CD4-positive, alpha-beta T cell (primary cell): Measurements from ENCODE around the gene MRGPRD. TPM values are rescaled to one million over a fixed set of nuclear protein-coding genes. Genes with fewer than 3 reads are reported as not detected.

Experiments
- ATAC-seq: fragments of 200-7000 bp; cut with Tn5 transposase; one replicate; pipeline ENCODE4 v1.10.0; 2022; ENCODE audit warnings: mild to moderate bottlenecking; ENCODE audit not compliant: poor library complexity
- CTCF ChIA-PET: fragments of 350-600 bp; sonication (Branson Sonifier 250); formaldehyde crosslinking; loops from one replicate; lab custom pipeline; 2021; ENCODE audit warnings: antibody characterized with exemption, inconsistent platforms; lab: Charles Lee
- POLR2A ChIA-PET: fragments of 350-600 bp; sonication (Branson Sonifier 250); formaldehyde crosslinking; loops from one replicate; lab custom pipeline; 2021; ENCODE audit warnings: antibody characterized with exemption, inconsistent platforms; lab: Charles Lee
- DNase-seq, 14 experiments: peaks; one replicate each; pipeline ENCODE4 v3.0.0-alpha.2; 2013 to 2020; ENCODE audit warnings: mixed read lengths in 2 of 14
- H3K27ac ChIP-seq, 2 donors: one replicate each; pipeline versions ENCODE4 v1.5.1 to v1.7.0; 2013; ENCODE audit warnings: low read length in 2 of 2, low read depth in 1 of 2, mild to moderate bottlenecking in 1 of 2
- H3K27me3 ChIP-seq, 2 experiments: 1 replicate in 1 of 2; 2 replicates in 1 of 2; pipeline versions ENCODE4 v1.6.1 to v1.7.0; 2013; ENCODE audit warnings: low read length in 2 of 2, control low read depth in 1 of 2, mild to moderate bottlenecking in 1 of 2, moderate library complexity in 1 of 2; ENCODE audit not compliant: insufficient read depth in 2 of 2, control insufficient read depth in 1 of 2
- H3K36me3 ChIP-seq: one replicate; pipeline ENCODE4 v1.6.1; 2013; ENCODE audit warnings: low read length, control low read depth; ENCODE audit not compliant: insufficient read depth
- H3K4me1 ChIP-seq: one replicate; pipeline ENCODE4 v1.6.1; 2013; ENCODE audit warnings: low read length, control low read depth; ENCODE audit not compliant: insufficient read depth
- H3K4me3 ChIP-seq: one replicate; pipeline ENCODE4 v1.5.1; 2013; ENCODE audit warnings: mild to moderate bottlenecking, low read length, moderate library complexity
- H3K9me3 ChIP-seq, 2 experiments: 1 replicate in 1 of 2; 2 replicates in 1 of 2; pipeline versions ENCODE4 v1.6.1 to v1.7.0; 2013; ENCODE audit warnings: low read length in 2 of 2, mild to moderate bottlenecking in 2 of 2, control low read depth in 1 of 2, moderate library complexity in 1 of 2; ENCODE audit not compliant: control insufficient read depth in 1 of 2, insufficient read depth in 1 of 2
- H3K27ac Mint-ChIP-seq: one replicate; pipeline ENCODE4 v1.8.0; 2020; ENCODE audit warnings: mixed read lengths
- H3K27me3 Mint-ChIP-seq: one replicate; pipeline ENCODE4 v1.8.0; 2021; ENCODE audit warnings: mixed read lengths
- H3K36me3 Mint-ChIP-seq: one replicate; pipeline ENCODE4 v1.8.0; 2021; ENCODE audit warnings: low read depth, mixed read lengths
- H3K4me1 Mint-ChIP-seq: one replicate; pipeline ENCODE4 v1.8.0; 2021; ENCODE audit warnings: low read depth, mixed read lengths
- H3K4me3 Mint-ChIP-seq: one replicate; pipeline ENCODE4 v1.8.0; 2020; ENCODE audit warnings: mild to moderate bottlenecking, mixed read lengths
- H3K9me3 Mint-ChIP-seq: one replicate; pipeline ENCODE4 v1.8.0; 2020; ENCODE audit warnings: mixed read lengths
- intact Hi-C, 2 experiments: fragments of 100-400 bp; cut with DNase I in 1 of 2; cut with micrococcal nuclease in 1 of 2; formaldehyde crosslinking; loops; one replicate each; pipeline versions ENCODE4 v1.15.1 to v1.9.0; 2023 to 2025; cut with DNase I, micrococcal nuclease
- total RNA-seq, 174 experiments: library from RNA in 2 of 174; stranded (reverse) in 2 of 174; gene quantifications; one replicate each; pipeline ENCODE4 v1.2.3 and lab custom pipeline; 2021 to 2026
- TF ChIP-seq, protein P1 (sequence below): fragments of 200-600 bp; IDR thresholded peaks from one replicate; pipeline ENCODE4 v1.8.0; 2022; ENCODE audit warnings: antibody characterized with exemption, mild to moderate bottlenecking

Gene MRGPRD
- total RNA-seq, 2 experiments from 2014 or later = not detected

- intact Hi-C loops = no loop called here
- ChIA-PET POLR2A (no interaction called here), CTCF (interaction anchor here (0.6 kb wide), 1 partner anchor 11 kb away, joined by 3 read pairs; no protein-coding TSS in a partner anchor)
- peak in 5 of 14 experiments; percentile 7 to 29 (median 12) for DNase-seq
- Mint-ChIP-seq H3K27ac (no peak overlapping the region), H3K4me3 (no peak overlapping the region), H3K27me3 (peaks cover 41% of the 10 kb centered on the region), H3K9me3 (no peaks in the 10 kb centered on the region), H3K36me3 (no peaks in the 10 kb centered on the region), H3K4me1 (peaks cover 5% of the 10 kb centered on the region)
- Histone ChIP-seq H3K27me3 (peaks cover 42 to 60% of the 10 kb centered on the region in 2 experiments), H3K27ac (no peak overlapping the region), H3K36me3 (no peaks in the 10 kb centered on the region), H3K4me3 (no peak overlapping the region), H3K4me1 (peaks cover 18% of the 10 kb centered on the region), H3K9me3 (peaks cover 0 to 4% of the 10 kb centered on the region in 2 experiments)
- ATAC-seq = peak; percentile 48
- TF ChIP-seq, protein P1, sequence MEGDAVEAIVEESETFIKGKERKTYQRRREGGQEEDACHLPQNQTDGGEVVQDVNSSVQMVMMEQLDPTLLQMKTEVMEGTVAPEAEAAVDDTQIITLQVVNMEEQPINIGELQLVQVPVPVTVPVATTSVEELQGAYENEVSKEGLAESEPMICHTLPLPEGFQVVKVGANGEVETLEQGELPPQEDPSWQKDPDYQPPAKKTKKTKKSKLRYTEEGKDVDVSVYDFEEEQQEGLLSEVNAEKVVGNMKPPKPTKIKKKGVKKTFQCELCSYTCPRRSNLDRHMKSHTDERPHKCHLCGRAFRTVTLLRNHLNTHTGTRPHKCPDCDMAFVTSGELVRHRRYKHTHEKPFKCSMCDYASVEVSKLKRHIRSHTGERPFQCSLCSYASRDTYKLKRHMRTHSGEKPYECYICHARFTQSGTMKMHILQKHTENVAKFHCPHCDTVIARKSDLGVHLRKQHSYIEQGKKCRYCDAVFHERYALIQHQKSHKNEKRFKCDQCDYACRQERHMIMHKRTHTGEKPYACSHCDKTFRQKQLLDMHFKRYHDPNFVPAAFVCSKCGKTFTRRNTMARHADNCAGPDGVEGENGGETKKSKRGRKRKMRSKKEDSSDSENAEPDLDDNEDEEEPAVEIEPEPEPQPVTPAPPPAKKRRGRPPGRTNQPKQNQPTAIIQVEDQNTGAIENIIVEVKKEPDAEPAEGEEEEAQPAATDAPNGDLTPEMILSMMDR = no peak
Measured at GRCh38 chr11:69010964-69011623, 30.3 kb upstream of the MRGPRD start.

GRCh38 chr11:69010361-69010891 lies 29.6 kb upstream of the MRGPRD start:
- CTCF ChIA-PET = interaction anchor here (0.6 kb wide), 1 partner anchor 12 kb away, joined by 3 read pairs; no protein-coding TSS in a partner anchor

DNA sequence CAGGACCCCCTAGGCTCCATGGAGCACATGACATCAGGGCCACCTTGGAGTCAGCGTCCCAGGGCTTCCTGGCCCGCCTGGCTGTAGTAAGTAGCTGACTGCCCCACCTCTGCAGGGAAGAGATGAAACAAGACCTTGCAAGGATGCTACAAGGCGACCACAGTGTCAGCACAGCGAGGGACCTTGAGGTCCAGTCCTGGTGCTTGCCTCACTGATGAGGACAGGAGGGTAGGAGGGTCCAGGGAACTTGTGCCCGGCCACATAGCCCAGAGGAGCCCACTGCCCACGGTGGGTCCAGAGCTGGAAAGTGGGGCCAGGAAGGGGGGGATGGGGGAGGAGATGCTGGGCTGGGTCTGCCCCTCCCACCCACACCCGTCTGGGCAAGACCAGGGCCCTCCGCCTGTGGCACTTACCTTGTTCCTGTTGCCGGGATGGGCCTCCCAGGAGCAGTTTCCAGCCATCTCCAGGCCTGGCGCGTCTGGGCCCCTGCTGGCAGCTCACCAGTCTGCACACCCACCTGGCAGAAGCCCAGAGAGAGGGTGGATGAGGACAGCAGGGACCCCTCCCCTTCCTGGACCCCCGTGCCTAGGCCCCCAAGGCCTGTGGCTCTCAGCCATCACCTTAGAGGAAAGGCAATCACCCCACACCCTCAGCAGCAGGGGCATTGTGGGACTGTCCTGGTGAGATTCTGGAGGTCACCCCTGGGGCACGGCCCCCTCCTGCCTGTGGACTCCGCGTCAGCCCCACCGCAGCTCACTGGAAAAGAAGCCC lies 28.8 kb upstream of the MRGPRD start:
- Mint-ChIP-seq H3K27me3 (peaks cover 42% of the 10 kb centered on the region), H3K27ac (no peak overlapping the region), H3K4me1 (peaks cover 5% of the 10 kb centered on the region), H3K36me3 (no peaks in the 10 kb centered on the region), H3K9me3 (no peaks in the 10 kb centered on the region), H3K4me3 (no peak overlapping the region)
- peaks cover 18% of the 10 kb centered on the region for H3K4me1 ChIP-seq
- DNase-seq = no peak
- POLR2A ChIA-PET = no interaction called here
- intact Hi-C loops = no loop called here
- no peaks in the 10 kb centered on the region for H3K36me3 ChIP-seq
- no peak for ATAC-seq
- H3K27me3 ChIP-seq = peaks cover 37 to 58% of the 10 kb centered on the region in 2 experiments
- H3K27ac ChIP-seq = no peak overlapping the region
- TF ChIP-seq, protein P1 = no peak
- no peak overlapping the region for H3K4me3 ChIP-seq
- CTCF ChIA-PET = no interaction called here
- peaks cover 0 to 13% of the 10 kb centered on the region in 2 experiments for H3K9me3 ChIP-seq

More at GRCh38 chr11:69010361-69010891, 29.6 kb upstream of the MRGPRD start:
- H3K9me3 ChIP-seq = peaks cover 0 to 6% of the 10 kb centered on the region in 2 experiments
- DNase-seq (no peak), ATAC-seq (no peak)
- H3K4me3 Mint-ChIP-seq = no peak overlapping the region
- no peaks in the 10 kb centered on the region for H3K36me3 Mint-ChIP-seq
- TF ChIP-seq, protein P1 = no peak
- POLR2A ChIA-PET = no interaction called here
- peaks cover 18% of the 10 kb centered on the region for H3K4me1 ChIP-seq
- peaks cover 42 to 60% of the 10 kb centered on the region in 2 experiments for H3K27me3 ChIP-seq
- intact Hi-C loops = no loop called here
- H3K27ac ChIP-seq = no peak overlapping the region
- no peak overlapping the region for H3K27ac Mint-ChIP-seq
- no peak overlapping the region for H3K4me3 ChIP-seq
- no peaks in the 10 kb centered on the region for H3K9me3 Mint-ChIP-seq
- peaks cover 5% of the 10 kb centered on the region for H3K4me1 Mint-ChIP-seq
- H3K27me3 Mint-ChIP-seq = peaks cover 42% of the 10 kb centered on the region
- H3K36me3 ChIP-seq = no peaks in the 10 kb centered on the region
